PC-3 (cell line): ENCODE data around the gene MPL. TPM values are rescaled to one million over a fixed set of nuclear protein-coding genes. Genes with fewer than 3 reads are reported as not detected.

Experiments used
- ATAC-seq: fragments of 200-7000 bp; cut with Tn5 transposase; 2 replicates; pipeline ENCODE4 v1.9.1; 2020; ENCODE audit warnings: mild to moderate bottlenecking, moderate library complexity
- BruUV-seq: library from RNA; stranded (reverse); fragments of 400-500 nt; replicated peaks from 2 replicates; lab custom pipeline; 2021; lab: Mats Ljungman, UMichigan
- CTCF ChIA-PET: fragments of 300-600 bp; sonication (Branson Sonifier 250); formaldehyde crosslinking; loops from one replicate; lab custom pipeline; 2022; ENCODE audit warnings: antibody characterized with exemption; lab: Charles Lee
- POLR2A ChIA-PET: fragments of 300-600 bp; sonication (Branson Sonifier 250); formaldehyde crosslinking; loops from one replicate; lab custom pipeline; 2022; ENCODE audit warnings: antibody characterized with exemption; ENCODE audit not compliant: unreplicated experiment; lab: Charles Lee
- DNase-seq: peaks from one replicate; pipeline ENCODE4 v3.0.0-alpha.2; 2015
- H2AFZ ChIP-seq: fragments of 300-600 bp; sonication (generic); 2 replicates; pipeline ENCODE4 v1.6.0; 2016; ENCODE audit warnings: antibody characterized with exemption, low read length
- H3F3A ChIP-seq: fragments of 300-600 bp; sonication (generic); one replicate; pipeline ENCODE4 v1.6.0; 2017; ENCODE audit warnings: antibody characterized with exemption, low read length, control low read depth, mild to moderate bottlenecking; ENCODE audit not compliant: unreplicated experiment
- H3K27ac ChIP-seq: fragments of 300-600 bp; sonication (generic); 2 replicates; pipeline ENCODE4 v1.5.1; 2016; ENCODE audit warnings: mild to moderate bottlenecking, low read length
- H3K27me3 ChIP-seq: fragments of 300-600 bp; sonication (generic); 2 replicates; pipeline ENCODE4 v1.6.1; 2016; ENCODE audit warnings: low read length, mixed read lengths
- H3K36me3 ChIP-seq: fragments of 300-600 bp; sonication (generic); 2 replicates; pipeline ENCODE4 v1.6.1; 2016; ENCODE audit warnings: low read depth, mixed run types, low read length, mixed read lengths
- H3K4me1 ChIP-seq: fragments of 300-600 bp; sonication (generic); 2 replicates; pipeline ENCODE4 v1.5.1; 2016; ENCODE audit warnings: low read length; ENCODE audit not compliant: insufficient read depth
- H3K4me2 ChIP-seq: fragments of 300-600 bp; sonication (generic); 2 replicates; pipeline ENCODE4 v1.6.0; 2016; ENCODE audit warnings: low read length
- H3K4me3 ChIP-seq: fragments of 300-600 bp; sonication (generic); 2 replicates; pipeline ENCODE4 v1.5.1; 2016; ENCODE audit warnings: mild to moderate bottlenecking, low read length, mixed read lengths
- H3K79me2 ChIP-seq: fragments of 300-600 bp; sonication (generic); 2 replicates; pipeline ENCODE4 v1.6.1; 2017; ENCODE audit warnings: low read length, mixed read lengths
- H3K9ac ChIP-seq: fragments of 300-600 bp; sonication (generic); 2 replicates; pipeline ENCODE4 v1.6.0; 2016; ENCODE audit warnings: mild to moderate bottlenecking, low read length
- H3K9me2 ChIP-seq: fragments of 300-600 bp; sonication (generic); replicated peaks from 2 replicates; pipeline ENCODE4 v1.6.1; 2016; ENCODE audit warnings: mixed run types, low read length, mixed read lengths
- H3K9me3 ChIP-seq: fragments of 300-600 bp; sonication (generic); 2 replicates; pipeline ENCODE4 v1.6.1; 2016; ENCODE audit warnings: low read length, mixed read lengths
- H4K20me1 ChIP-seq: fragments of 300-600 bp; sonication (generic); 2 replicates; pipeline ENCODE4 v1.6.1; 2016; ENCODE audit warnings: low read length, mixed read lengths
- CTCF ChIP-seq: fragments of 300-600 bp; sonication (generic); conservative IDR thresholded peaks from 2 replicates; pipeline ENCODE4 v1.5.1; 2017; ENCODE audit warnings: antibody characterized with exemption, low read depth, mild to moderate bottlenecking, low read length
- EZH2 ChIP-seq: fragments of 300-600 bp; sonication (generic); IDR thresholded peaks from one replicate; pipeline ENCODE4 v1.6.1; 2017; ENCODE audit warnings: antibody characterized with exemption, mild to moderate bottlenecking, low read length; ENCODE audit not compliant: unreplicated experiment
- EZH2phosphoT487 ChIP-seq: fragments of 300-600 bp; sonication (generic); IDR thresholded peaks from 2 replicates; pipeline ENCODE4 v1.6.1; 2018; ENCODE audit warnings: mild to moderate bottlenecking, antibody characterized with exemption, low read length, borderline replicate concordance
- intact Hi-C: fragments of 100-400 bp; cut with micrococcal nuclease; formaldehyde crosslinking; loops from 2 replicates; pipeline ENCODE4 v1.9.0; 2023
- total RNA-seq: library from RNA; depleted of rRNA; stranded (reverse); fragments of >200 nt; gene quantifications from 2 replicates; pipeline ENCODE4 v1.2.3, GENCODE V29; 2014

MPL gene
- total RNA-seq, 1 experiment from 2014 or later = not detected

GRCh38 chr1:43316738-43317520, 20.7 kb upstream of the MPL start:
- Histone ChIP-seq H3K79me2 (no peaks in the 10 kb centered on the region), H3K9me2 (no peaks in the 10 kb centered on the region), H3K27me3 (no peaks in the 10 kb centered on the region), H3K36me3 (no peaks in the 10 kb centered on the region), H2AFZ (no peak overlapping the region), H4K20me1 (no peaks in the 10 kb centered on the region), H3K4me1 (no peaks in the 10 kb centered on the region), H3F3A (no peaks in the 10 kb centered on the region), H3K27ac (no peak overlapping the region), H3K4me2 (no peak overlapping the region), H3K9ac (no peak overlapping the region), H3K4me3 (no peak overlapping the region), H3K9me3 (no peaks in the 10 kb centered on the region)
- no peak; the same call in 1 of the 2 replicates for ATAC-seq
- POLR2A ChIA-PET = no interaction called here
- BruUV-seq = no TSS peak
- TF ChIP-seq EZH2 (no peak), EZH2phosphoT487 (no peak), CTCF (peak; percentile 43)
- intact Hi-C loops = no loop called here
- CTCF ChIA-PET = no interaction called here
- no peak for DNase-seq

GRCh38 chr1:43317817-43318471, 19.7 kb upstream of the MPL start:
- Histone ChIP-seq H3K27ac (no peak overlapping the region), H3K4me3 (no peak overlapping the region), H3K4me2 (no peak overlapping the region), H3K4me1 (no peaks in the 10 kb centered on the region), H3K27me3 (no peaks in the 10 kb centered on the region), H3K9ac (no peak overlapping the region), H3K79me2 (no peaks in the 10 kb centered on the region), H4K20me1 (no peaks in the 10 kb centered on the region), H3K36me3 (no peaks in the 10 kb centered on the region), H3K9me2 (no peaks in the 10 kb centered on the region), H3F3A (no peaks in the 10 kb centered on the region), H2AFZ (no peak overlapping the region), H3K9me3 (no peaks in the 10 kb centered on the region)
- no TSS peak for BruUV-seq
- CTCF ChIA-PET = no interaction called here
- intact Hi-C loops = no loop called here
- DNase-seq (no peak), ATAC-seq (no peak)
- POLR2A ChIA-PET = interaction anchor here (0.7 kb wide), 1 partner anchor 47 kb away, joined by 4 read pairs; no protein-coding TSS in a partner anchor
- TF ChIP-seq EZH2phosphoT487 (no peak), CTCF (no peak), EZH2 (no peak)

GRCh38 chr1:43318831-43319230, 18.8 kb upstream of the MPL start:
- H3K9me3 ChIP-seq = no peaks in the 10 kb centered on the region
- no peak overlapping the region for H3K4me3 ChIP-seq
- H3K27ac ChIP-seq = no peak overlapping the region
- H3K9me2 ChIP-seq = no peaks in the 10 kb centered on the region
- H3K79me2 ChIP-seq = no peaks in the 10 kb centered on the region
- no peaks in the 10 kb centered on the region for H3K36me3 ChIP-seq
- intact Hi-C loops = no loop called here
- DNase-seq = no peak
- POLR2A ChIA-PET = no interaction called here
- no peak overlapping the region for H2AFZ ChIP-seq
- no peaks in the 10 kb centered on the region for H3F3A ChIP-seq
- BruUV-seq = no TSS peak
- no peak; the same call in 1 of the 2 replicates for ATAC-seq
- no peaks in the 10 kb centered on the region for H3K4me1 ChIP-seq
- no peaks in the 10 kb centered on the region for H4K20me1 ChIP-seq
- H3K4me2 ChIP-seq = no peak overlapping the region
- H3K27me3 ChIP-seq = no peaks in the 10 kb centered on the region
- H3K9ac ChIP-seq = no peak overlapping the region
- no peak for TF ChIP-seq EZH2
- TF ChIP-seq EZH2phosphoT487 = no peak
- TF ChIP-seq CTCF = no peak
- CTCF ChIA-PET = no interaction called here
